Vagina (tissue), 2 donors: ENCODE results near the gene KCNC3. TPM values are rescaled to one million over a fixed set of nuclear protein-coding genes. Genes with fewer than 3 reads are reported as not detected.

Source experiments
- DNase-seq, 2 donors: peaks; one replicate each; pipeline ENCODE4 v3.0.0-alpha.2; 2017; ENCODE audit errors: extremely low spot score in 2 of 2
- H3K27ac ChIP-seq: fragments of 200-600 bp; sonication (generic); one replicate; pipeline ENCODE4 v1.5.1; 2019
- H3K27me3 ChIP-seq: fragments of 200-600 bp; sonication (generic); one replicate; pipeline ENCODE4 v1.5.1; 2019
- H3K36me3 ChIP-seq, 2 donors: fragments of 200-600 bp; sonication (generic); one replicate each; pipeline ENCODE4 v1.5.1; 2017 to 2019
- H3K4me1 ChIP-seq: fragments of 200-600 bp; sonication (generic); one replicate; pipeline ENCODE4 v1.5.1; 2019
- H3K4me3 ChIP-seq, 2 donors: fragments of 200-600 bp; sonication (generic); 1 replicate in 1 of 2; 2 replicates in 1 of 2; pipeline ENCODE4 v1.5.1; 2016 to 2019
- H3K9me3 ChIP-seq: fragments of 200-600 bp; sonication (generic); one replicate; pipeline ENCODE4 v1.5.1; 2019
- POLR2A ChIP-seq, 2 donors: fragments of 450-650 bp; IDR thresholded peaks; one replicate each; pipeline ENCODE4 v1.6.1; 2017; ENCODE audit warnings: antibody characterized with exemption in 2 of 2, mild to moderate bottlenecking in 2 of 2, moderate library complexity in 2 of 2
- POLR2AphosphoS5 ChIP-seq, 2 donors: sonication (generic); formaldehyde crosslinking; IDR thresholded peaks; one replicate each; pipeline ENCODE4 v1.9.0; 2017; ENCODE audit warnings: antibody characterized with exemption in 2 of 2, mild to moderate bottlenecking in 2 of 2, low read depth in 1 of 2; ENCODE audit not compliant: insufficient read depth in 1 of 2
- intact Hi-C: fragments of 100-400 bp; cut with DNase I; formaldehyde crosslinking; loops from one replicate; pipeline ENCODE4 v1.15.1; 2023
- total RNA-seq: library from RNA; depleted of rRNA; stranded (reverse); fragments of >200 nt; gene quantifications from one replicate; pipeline ENCODE4 v1.2.3, GENCODE V29; 2016
- TF ChIP-seq, protein P1 (sequence below), 3 experiments: fragments of 450-650 bp in 2 of 3; fragments of 200-600 bp in 1 of 3; sonication (generic) in 1 of 3; IDR thresholded peaks; one replicate each; pipeline ENCODE4 v1.5.1; 2017 to 2019; ENCODE audit warnings: antibody characterized with exemption in 3 of 3, mild to moderate bottlenecking in 2 of 3, moderate library complexity in 2 of 3

KCNC3 gene
- total RNA-seq, 1 donor from 2014 or later, result 0.98 TPM

DNA sequence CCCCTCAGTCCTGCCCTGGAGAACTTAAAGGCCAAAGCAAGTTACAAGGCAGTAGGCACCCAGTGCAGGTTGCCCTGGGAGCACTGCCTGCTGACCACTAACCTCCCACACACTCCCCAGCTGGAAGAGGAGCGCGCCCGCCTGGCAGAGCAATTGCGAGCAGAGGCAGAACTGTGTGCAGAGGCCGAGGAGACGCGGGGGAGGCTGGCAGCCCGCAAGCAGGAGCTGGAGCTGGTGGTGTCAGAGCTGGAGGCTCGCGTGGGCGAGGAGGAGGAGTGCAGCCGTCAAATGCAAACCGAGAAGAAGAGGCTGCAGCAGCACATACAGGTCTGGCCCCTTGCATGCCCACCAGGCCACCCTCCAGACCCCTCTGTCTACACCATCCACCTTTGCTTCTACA, 61.1 kb downstream of the KCNC3 start:
- no peak for TF ChIP-seq POLR2A (IDR thresholded peaks at IDR 0.05)
- TF ChIP-seq, protein P1, sequence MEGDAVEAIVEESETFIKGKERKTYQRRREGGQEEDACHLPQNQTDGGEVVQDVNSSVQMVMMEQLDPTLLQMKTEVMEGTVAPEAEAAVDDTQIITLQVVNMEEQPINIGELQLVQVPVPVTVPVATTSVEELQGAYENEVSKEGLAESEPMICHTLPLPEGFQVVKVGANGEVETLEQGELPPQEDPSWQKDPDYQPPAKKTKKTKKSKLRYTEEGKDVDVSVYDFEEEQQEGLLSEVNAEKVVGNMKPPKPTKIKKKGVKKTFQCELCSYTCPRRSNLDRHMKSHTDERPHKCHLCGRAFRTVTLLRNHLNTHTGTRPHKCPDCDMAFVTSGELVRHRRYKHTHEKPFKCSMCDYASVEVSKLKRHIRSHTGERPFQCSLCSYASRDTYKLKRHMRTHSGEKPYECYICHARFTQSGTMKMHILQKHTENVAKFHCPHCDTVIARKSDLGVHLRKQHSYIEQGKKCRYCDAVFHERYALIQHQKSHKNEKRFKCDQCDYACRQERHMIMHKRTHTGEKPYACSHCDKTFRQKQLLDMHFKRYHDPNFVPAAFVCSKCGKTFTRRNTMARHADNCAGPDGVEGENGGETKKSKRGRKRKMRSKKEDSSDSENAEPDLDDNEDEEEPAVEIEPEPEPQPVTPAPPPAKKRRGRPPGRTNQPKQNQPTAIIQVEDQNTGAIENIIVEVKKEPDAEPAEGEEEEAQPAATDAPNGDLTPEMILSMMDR (IDR thresholded peaks at IDR 0.05), result no peak
- TF ChIP-seq POLR2AphosphoS5 (IDR thresholded peaks at IDR 0.05; ENCODE audit: insufficient read depth in 1 of 2, low read depth in 1 of 2), result no peak
- intact Hi-C loops, result no loop called here

DNA sequence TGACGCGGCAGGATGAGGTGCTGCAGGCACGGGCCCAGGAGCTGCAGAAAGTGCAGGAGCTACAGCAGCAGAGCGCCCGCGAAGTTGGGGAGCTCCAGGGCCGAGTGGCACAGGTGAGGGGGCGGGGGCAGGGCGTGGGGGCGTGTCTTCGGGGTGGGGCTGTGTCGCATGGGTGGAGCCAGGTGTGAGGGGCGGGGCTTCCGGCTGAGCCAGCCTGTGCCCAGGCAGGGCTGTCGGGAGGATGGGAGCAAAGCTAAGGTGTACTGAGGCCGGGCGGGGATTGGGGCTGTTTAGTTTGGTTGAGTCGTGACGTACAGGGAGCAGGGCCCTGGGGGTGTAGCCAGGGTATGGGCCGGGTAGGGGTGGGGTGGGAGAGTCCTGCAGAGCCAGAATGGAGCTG, 62.3 kb downstream of the KCNC3 start:
- Histone ChIP-seq H3K27ac (no peak overlapping the region), H3K27me3 (no peaks in the 10 kb centered on the region)
- no peak for TF ChIP-seq POLR2AphosphoS5 (IDR thresholded peaks at IDR 0.05; ENCODE audit: insufficient read depth in 1 of 2, low read depth in 1 of 2)
- TF ChIP-seq, protein P1 (IDR thresholded peaks at IDR 0.05), result no peak
- TF ChIP-seq POLR2A (IDR thresholded peaks at IDR 0.05), result no peak

More for the DNA sequence above, 61.1 kb downstream of the KCNC3 start:
- no peaks in the 10 kb centered on the region for H3K9me3 ChIP-seq
- H3K4me1 ChIP-seq, result no peaks in the 10 kb centered on the region
- no peak overlapping the region for H3K27ac ChIP-seq
- DNase-seq, result no peak
- no peaks in the 10 kb centered on the region for H3K36me3 ChIP-seq
- H3K4me3 ChIP-seq, result no peak overlapping the region
- no peaks in the 10 kb centered on the region for H3K27me3 ChIP-seq

DNA sequence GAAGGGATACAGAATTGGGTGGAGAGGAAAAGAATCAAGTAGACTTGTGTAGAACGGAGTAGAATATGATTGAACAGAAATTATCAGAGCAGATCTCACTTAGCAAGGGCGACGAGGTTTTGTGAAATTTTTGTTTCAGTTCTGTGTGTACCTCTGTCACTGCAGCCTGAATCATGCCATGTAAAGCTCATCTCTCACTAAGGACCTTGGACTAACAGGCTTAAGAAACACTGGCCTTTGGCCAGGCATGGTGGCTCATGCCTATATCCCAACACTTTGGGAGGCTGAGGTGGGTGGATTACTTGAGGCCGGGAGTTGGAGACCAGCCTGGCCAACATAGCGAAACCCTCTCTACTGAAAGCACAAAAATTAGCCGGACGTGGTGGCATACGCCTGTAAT, 63.1 kb downstream of the KCNC3 start:
- no peaks in the 10 kb centered on the region for H3K9me3 ChIP-seq
- H3K36me3 ChIP-seq, result no peaks in the 10 kb centered on the region
- no peak for DNase-seq
- TF ChIP-seq, protein P1 (IDR thresholded peaks at IDR 0.05), result no peak
- TF ChIP-seq POLR2AphosphoS5 (IDR thresholded peaks at IDR 0.05; ENCODE audit: insufficient read depth in 1 of 2, low read depth in 1 of 2) (no peak), POLR2A (IDR thresholded peaks at IDR 0.05) (no peak)
- no peak overlapping the region for H3K27ac ChIP-seq
- no peaks in the 10 kb centered on the region for H3K27me3 ChIP-seq
- no peak overlapping the region for H3K4me3 ChIP-seq
- H3K4me1 ChIP-seq, result no peaks in the 10 kb centered on the region
- intact Hi-C loops, result no loop called here

More for the DNA sequence above, 62.3 kb downstream of the KCNC3 start:
- Histone ChIP-seq H3K4me1 (no peaks in the 10 kb centered on the region), H3K9me3 (no peaks in the 10 kb centered on the region), H3K4me3 (no peak overlapping the region), H3K36me3 (no peaks in the 10 kb centered on the region)
- no peak for DNase-seq
- intact Hi-C loops, result no loop called here

DNA sequence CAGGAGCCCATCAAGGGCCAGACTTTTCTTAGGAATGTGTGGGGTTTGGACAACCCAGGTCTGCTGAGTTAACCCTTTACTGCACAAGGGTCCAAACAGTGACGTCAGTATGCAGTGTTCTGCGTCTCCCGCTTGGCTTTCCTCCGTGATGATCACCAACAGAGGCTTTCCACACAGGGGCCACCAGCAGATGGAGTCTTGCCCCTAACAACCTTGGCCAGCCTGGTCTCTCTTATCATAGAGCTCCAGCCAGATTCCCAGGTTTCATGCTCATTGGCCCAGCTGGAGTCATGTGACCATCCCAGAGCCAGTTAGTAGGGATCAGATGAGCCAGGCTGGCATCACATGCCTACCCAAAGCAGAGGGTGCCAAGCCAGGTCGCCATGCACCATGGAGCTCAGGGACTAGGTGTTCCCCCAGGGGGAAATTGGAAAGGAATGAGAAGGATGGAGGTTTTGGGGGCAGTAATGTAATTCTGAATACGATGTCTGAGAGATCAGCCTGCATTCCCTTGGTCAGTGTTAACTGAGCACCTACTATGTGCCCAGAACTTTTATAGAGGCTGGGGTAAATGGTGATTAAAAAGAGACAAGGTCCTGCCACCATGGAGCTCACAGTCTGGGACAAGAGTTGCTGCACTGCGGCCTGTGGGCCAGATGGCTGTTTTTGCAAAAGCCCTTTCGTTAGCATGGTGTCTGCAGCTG, 64.5 kb downstream of the KCNC3 start:
- Histone ChIP-seq H3K4me3 (no peak overlapping the region), H3K9me3 (no peaks in the 10 kb centered on the region), H3K27me3 (no peaks in the 10 kb centered on the region), H3K27ac (no peak overlapping the region), H3K36me3 (no peaks in the 10 kb centered on the region), H3K4me1 (no peaks in the 10 kb centered on the region)
- intact Hi-C loops, result no loop called here
- no peak for DNase-seq
- TF ChIP-seq, protein P1 (IDR thresholded peaks at IDR 0.05), result no peak
- TF ChIP-seq POLR2AphosphoS5 (IDR thresholded peaks at IDR 0.05; ENCODE audit: insufficient read depth in 1 of 2, low read depth in 1 of 2) (no peak), POLR2A (IDR thresholded peaks at IDR 0.05) (no peak)

DNA sequence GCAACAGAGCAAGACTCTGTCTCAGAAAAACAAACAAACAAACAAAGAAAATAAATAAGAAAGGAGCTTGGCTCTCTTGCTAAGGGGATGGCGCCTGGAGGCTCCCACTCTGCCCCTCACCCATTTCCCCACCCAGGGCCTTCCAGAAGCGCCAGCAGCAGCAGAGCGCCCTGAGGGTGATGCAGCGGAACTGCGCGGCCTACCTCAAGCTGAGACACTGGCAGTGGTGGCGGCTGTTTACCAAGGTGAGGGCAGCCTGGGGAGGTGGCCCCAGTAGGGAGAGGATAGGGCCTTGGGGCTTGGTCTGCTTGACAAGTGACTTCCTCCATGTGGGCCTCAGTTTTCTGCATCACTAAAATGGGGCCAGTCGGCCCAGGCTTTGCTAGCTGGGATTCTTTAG, 66.0 kb downstream of the KCNC3 start:
- Histone ChIP-seq H3K27me3 (no peaks in the 10 kb centered on the region), H3K4me3 (no peak overlapping the region), H3K27ac (no peak overlapping the region), H3K9me3 (no peaks in the 10 kb centered on the region), H3K4me1 (no peaks in the 10 kb centered on the region), H3K36me3 (no peaks in the 10 kb centered on the region)
- no peak for DNase-seq
- no peak for TF ChIP-seq POLR2AphosphoS5 (IDR thresholded peaks at IDR 0.05; ENCODE audit: insufficient read depth in 1 of 2, low read depth in 1 of 2)
- TF ChIP-seq, protein P1 (IDR thresholded peaks at IDR 0.05), result no peak
- TF ChIP-seq POLR2A (IDR thresholded peaks at IDR 0.05), result no peak
- intact Hi-C loops, result no loop called here
